ENCODE data around the gene TPRKB.
"Not testable (repeated sequence)": the region's sequence is repeated elsewhere in the genome, so short reads cannot be mapped to it uniquely, and the experiment has no call there.

Gene TPRKB

GRCh38 chr2:73736855-73737779 lies at the start of gene TPRKB:
TPRKB (minus strand) TSS chr2:73737345; CDS start chr2:73734569, 2,776 bp downstream.
- peak within 1 kb of the TSS; percentile 88 for H3K27ac Mint-ChIP-seq
- peak within 1 kb of the TSS; percentile 93 for H3K4me3 Mint-ChIP-seq
- H3K27me3 Mint-ChIP-seq, result no peaks in the 10 kb centered on the region
- peaks cover 5% of the 10 kb centered on the region for H3K9me3 Mint-ChIP-seq
- H3K4me1 Mint-ChIP-seq, result peaks cover 17% of the 10 kb centered on the region
- H3K36me3 Mint-ChIP-seq, result peaks cover 39% of the 10 kb centered on the region
- ATAC-seq, result peak; percentile 100

GRCh38 chr2:73783883-73784282 lies 46.7 kb upstream of the TPRKB start, which contains the start of gene C2orf78:
C2orf78 (plus strand) TSS chr2:73784183; CDS start chr2:73784310, 127 bp downstream.
- not testable (repeated sequence) for ATAC-seq

GRCh38 chr2:73783402-73783801 lies 46.3 kb upstream of the TPRKB start:
- not testable (repeated sequence) for ATAC-seq, H3K4me1 Mint-ChIP-seq, H3K36me3 Mint-ChIP-seq, H3K27ac Mint-ChIP-seq, H3K4me3 Mint-ChIP-seq, H3K9me3 Mint-ChIP-seq, H3K27me3 Mint-ChIP-seq

More at GRCh38 chr2:73783883-73784282, 46.7 kb upstream of the TPRKB start, which contains the start of gene C2orf78:
- not testable (repeated sequence) for H3K36me3 Mint-ChIP-seq, H3K4me1 Mint-ChIP-seq, H3K27me3 Mint-ChIP-seq, H3K27ac Mint-ChIP-seq, H3K9me3 Mint-ChIP-seq, H3K4me3 Mint-ChIP-seq

- peak overlapping the region; percentile 92 for H3K4me3 Mint-ChIP-seq
- H3K27me3 Mint-ChIP-seq, result no peaks in the 10 kb centered on the region
- H3K36me3 Mint-ChIP-seq, result no peaks in the 10 kb centered on the region
- no peaks in the 10 kb centered on the region for H3K9me3 Mint-ChIP-seq
- peaks cover 18% of the 10 kb centered on the region for H3K4me1 Mint-ChIP-seq
- peak overlapping the region; percentile 87 for H3K27ac Mint-ChIP-seq
- ATAC-seq, result no peak
These were observed 43.1 kb upstream of the TPRKB start for GRCh38 chr2:73780237-73780582.

GRCh38 chr2:73779467-73780236 lies 42.5 kb upstream of the TPRKB start, which contains the start of gene DUSP11:
DUSP11 (minus strand) TSS chr2:73780103; CDS start chr2:73779974, 129 bp downstream.
- Mint-ChIP-seq H3K27me3 (no peaks in the 10 kb centered on the region), H3K9me3 (no peaks in the 10 kb centered on the region), H3K27ac (peak within 1 kb of the TSS; percentile 87), H3K4me3 (peak within 1 kb of the TSS; percentile 92), H3K4me1 (peaks cover 18% of the 10 kb centered on the region), H3K36me3 (peaks cover 4% of the 10 kb centered on the region)
- peak; percentile 100 for ATAC-seq

- Mint-ChIP-seq H3K36me3 (peaks cover 11% of the 10 kb centered on the region), H3K27ac (peak overlapping the region; percentile 87), H3K4me3 (peak overlapping the region; percentile 92), H3K4me1 (peaks cover 18% of the 10 kb centered on the region)
- not testable (repeated sequence) for H3K27me3 Mint-ChIP-seq, H3K9me3 Mint-ChIP-seq, ATAC-seq
These were observed 41.8 kb upstream of the TPRKB start for GRCh38 chr2:73778867-73779466.

- peaks cover 28% of the 10 kb centered on the region for H3K36me3 Mint-ChIP-seq
- peaks cover 21% of the 10 kb centered on the region for H3K4me1 Mint-ChIP-seq
- ATAC-seq, result no peak
- H3K27ac Mint-ChIP-seq, result no peak overlapping the region
- H3K4me3 Mint-ChIP-seq, result no peak overlapping the region
- no peaks in the 10 kb centered on the region for H3K27me3 Mint-ChIP-seq
- H3K9me3 Mint-ChIP-seq, result no peaks in the 10 kb centered on the region
These were observed 39.8 kb upstream of the TPRKB start for GRCh38 chr2:73776869-73777519.

GRCh38 chr2:73776381-73776780 lies 39.2 kb upstream of the TPRKB start:
- Mint-ChIP-seq H3K9me3 (no peaks in the 10 kb centered on the region), H3K27ac (no peak overlapping the region), H3K4me1 (peaks cover 26% of the 10 kb centered on the region), H3K27me3 (no peaks in the 10 kb centered on the region), H3K4me3 (no peak overlapping the region), H3K36me3 (peaks cover 34% of the 10 kb centered on the region)
- no peak for ATAC-seq

GRCh38 chr2:73772819-73773218 lies 35.7 kb upstream of the TPRKB start:
- no peaks in the 10 kb centered on the region for H3K27me3 Mint-ChIP-seq
- no peak overlapping the region for H3K4me3 Mint-ChIP-seq
- peaks cover 66% of the 10 kb centered on the region for H3K36me3 Mint-ChIP-seq
- H3K4me1 Mint-ChIP-seq, result peaks cover 27% of the 10 kb centered on the region
- H3K9me3 Mint-ChIP-seq, result no peaks in the 10 kb centered on the region
- no peak overlapping the region for H3K27ac Mint-ChIP-seq
- ATAC-seq, result no peak

GRCh38 chr2:73770725-73771124 lies 33.6 kb upstream of the TPRKB start:
- ATAC-seq, result no peak
- H3K4me1 Mint-ChIP-seq, result peaks cover 27% of the 10 kb centered on the region
- H3K27me3 Mint-ChIP-seq, result no peaks in the 10 kb centered on the region
- H3K4me3 Mint-ChIP-seq, result no peak overlapping the region
- H3K36me3 Mint-ChIP-seq, result peaks cover 82% of the 10 kb centered on the region
- no peak overlapping the region for H3K27ac Mint-ChIP-seq
- H3K9me3 Mint-ChIP-seq, result no peaks in the 10 kb centered on the region

- H3K27ac Mint-ChIP-seq, result no peak overlapping the region
- H3K4me3 Mint-ChIP-seq, result no peak overlapping the region
- peaks cover 74% of the 10 kb centered on the region for H3K36me3 Mint-ChIP-seq
- H3K27me3 Mint-ChIP-seq, result no peaks in the 10 kb centered on the region
- no peak for ATAC-seq
- no peaks in the 10 kb centered on the region for H3K9me3 Mint-ChIP-seq
- H3K4me1 Mint-ChIP-seq, result peaks cover 24% of the 10 kb centered on the region
These were observed 29.8 kb upstream of the TPRKB start for GRCh38 chr2:73766994-73767393.

- peaks cover 19% of the 10 kb centered on the region for H3K4me1 Mint-ChIP-seq
- no peaks in the 10 kb centered on the region for H3K27me3 Mint-ChIP-seq
- peaks cover 68% of the 10 kb centered on the region for H3K36me3 Mint-ChIP-seq
These were observed 29.2 kb upstream of the TPRKB start for GRCh38 chr2:73766349-73766748.

GRCh38 chr2:73764945-73765344 lies 27.8 kb upstream of the TPRKB start:
- H3K27me3 Mint-ChIP-seq, result no peaks in the 10 kb centered on the region
- H3K4me1 Mint-ChIP-seq, result peaks cover 9% of the 10 kb centered on the region
- no peaks in the 10 kb centered on the region for H3K9me3 Mint-ChIP-seq
- H3K36me3 Mint-ChIP-seq, result peaks cover 60% of the 10 kb centered on the region
- no peak overlapping the region for H3K4me3 Mint-ChIP-seq
- no peak for ATAC-seq
- H3K27ac Mint-ChIP-seq, result no peak overlapping the region

More at GRCh38 chr2:73766349-73766748, 29.2 kb upstream of the TPRKB start:
- H3K27ac Mint-ChIP-seq, result no peak overlapping the region
- no peaks in the 10 kb centered on the region for H3K9me3 Mint-ChIP-seq
- no peak overlapping the region for H3K4me3 Mint-ChIP-seq
- no peak for ATAC-seq

- no peak for ATAC-seq
- H3K27me3 Mint-ChIP-seq, result no peaks in the 10 kb centered on the region
- peaks cover 53% of the 10 kb centered on the region for H3K36me3 Mint-ChIP-seq
- no peak overlapping the region for H3K4me3 Mint-ChIP-seq
- no peak overlapping the region for H3K27ac Mint-ChIP-seq
- H3K9me3 Mint-ChIP-seq, result no peaks in the 10 kb centered on the region
- H3K4me1 Mint-ChIP-seq, result peaks cover 2% of the 10 kb centered on the region
These were observed 25.4 kb upstream of the TPRKB start for GRCh38 chr2:73762571-73762970.

- H3K4me3 Mint-ChIP-seq, result no peak overlapping the region
- no peaks in the 10 kb centered on the region for H3K4me1 Mint-ChIP-seq
- H3K9me3 Mint-ChIP-seq, result no peaks in the 10 kb centered on the region
- no peak for ATAC-seq
- no peaks in the 10 kb centered on the region for H3K27me3 Mint-ChIP-seq
- H3K36me3 Mint-ChIP-seq, result peaks cover 39% of the 10 kb centered on the region
- no peak overlapping the region for H3K27ac Mint-ChIP-seq
These were observed 22.8 kb upstream of the TPRKB start for GRCh38 chr2:73759904-73760303.

Measured in stimulated activated memory B cell treated with anti-CD40 and anti-IgM and Interleukin-4, amounts not matched to agents 10 μg/mL and 1 μg/mL and 100 μg/mL, for 72 hours (primary cell).